Cardiac ventricle fibroblast (primary cell): ENCODE measurements around the gene BRINP3. TPM values are rescaled to one million over a fixed set of nuclear protein-coding genes. Genes with fewer than 3 reads are reported as not detected.

ENCODE experiments used
- total RNA-seq: library from RNA; depleted of rRNA; stranded (reverse); fragments of >200 nt; gene quantifications from 2 replicates; pipeline ENCODE4 v1.2.3, GENCODE V29; 2015

The BRINP3 gene
- not detected in 2 replicates for total RNA-seq

DNA sequence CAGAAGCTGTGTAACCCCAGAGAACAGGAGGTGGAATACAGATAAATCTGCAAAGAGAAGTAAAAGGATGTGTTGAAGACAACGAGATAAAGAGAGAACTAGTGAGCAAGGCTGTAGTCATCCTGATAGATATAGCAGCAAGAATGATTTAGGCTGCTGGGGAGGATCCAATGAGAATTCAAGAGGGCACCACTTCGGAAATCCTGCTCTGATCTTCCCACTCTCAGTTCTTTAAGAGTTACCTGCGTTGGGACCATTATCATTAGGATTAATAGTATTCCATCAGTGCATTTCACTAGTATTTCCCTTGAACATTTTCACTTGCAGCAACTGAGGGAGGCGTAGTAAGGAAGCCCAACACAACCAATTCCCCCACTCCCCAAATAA, at the start of gene BRINP3:
Gene BRINP3, minus strand, starts transcription at position 103 of the 387 bp plus-strand sequence.

